Kasumi-1 (cell line): ENCODE measurements around the gene CHP1.
"Not testable (repeated sequence)": the region's sequence is repeated elsewhere in the genome, so short reads cannot be mapped to it uniquely, and the experiment has no call there.

ENCODE experiments used
- DNase-seq, 2 experiments: peaks; one replicate each; lab custom pipeline; 2025; lab: John Stamatoyannopoulos, UW

The CHP1 gene

GRCh38 chr15:41256577-41257038 is 25.5 kb downstream of the CHP1 start:
- no peak for DNase-seq

- DNase-seq = peak; percentile 78 to 81
These were observed 27.8 kb downstream of the CHP1 start for GRCh38 chr15:41258750-41259471.

GRCh38 chr15:41259546-41260189 is 28.6 kb downstream of the CHP1 start:
- no peak for DNase-seq

GRCh38 chr15:41260924-41261323 is 29.9 kb downstream of the CHP1 start:
- DNase-seq = not testable (repeated sequence)

GRCh38 chr15:41262571-41262970 is 31.5 kb downstream of the CHP1 start:
- no peak for DNase-seq

GRCh38 chr15:41263891-41264351 is 32.9 kb downstream of the CHP1 start:
- DNase-seq = peak; percentile 32 to 34

- no peak for DNase-seq
These were observed 38.8 kb downstream of the CHP1 start for GRCh38 chr15:41269887-41270286.

GRCh38 chr15:41276831-41277230 is 45.8 kb downstream of the CHP1 start:
- DNase-seq = no peak

GRCh38 chr15:41278319-41278718 is 47.3 kb downstream of the CHP1 start:
- DNase-seq = no peak

GRCh38 chr15:41279535-41280283 is 48.6 kb downstream of the CHP1 start:
- no peak for DNase-seq

GRCh38 chr15:41281236-41281635 is 50.2 kb downstream of the CHP1 start:
- DNase-seq = no peak

GRCh38 chr15:41282436-41282835 is 51.4 kb downstream of the CHP1 start:
- not testable (repeated sequence) for DNase-seq

- not testable (repeated sequence) for DNase-seq
These were observed 52.0 kb downstream of the CHP1 start for GRCh38 chr15:41282980-41283652.

GRCh38 chr15:41283653-41284426 is 52.8 kb downstream of the CHP1 start:
- DNase-seq = peak; percentile 87 to 91

- no peak for DNase-seq
These were observed 53.5 kb downstream of the CHP1 start for GRCh38 chr15:41284427-41285177.

- DNase-seq = no peak
These were observed 54.2 kb downstream of the CHP1 start for GRCh38 chr15:41285285-41285684.

GRCh38 chr15:41286665-41287333 is 55.7 kb downstream of the CHP1 start:
- no peak for DNase-seq

- DNase-seq = no peak
These were observed 57.4 kb downstream of the CHP1 start for GRCh38 chr15:41288464-41288863.

GRCh38 chr15:41289953-41290352 is 58.9 kb downstream of the CHP1 start:
- no peak for DNase-seq

GRCh38 chr15:41291065-41291631 is 60.1 kb downstream of the CHP1 start:
- no peak for DNase-seq
